ENCODE data around the gene PAQR9. TPM values are rescaled to one million over a fixed set of nuclear protein-coding genes. Genes with fewer than 3 reads are reported as not detected.

Gene PAQR9
- total and polyA plus RNA-seq, 2 of the 13 experiments (the other 11 are each of a cell fraction or from before 2014, with no cell fraction given): 3.7 to 10.3 TPM

DNA sequence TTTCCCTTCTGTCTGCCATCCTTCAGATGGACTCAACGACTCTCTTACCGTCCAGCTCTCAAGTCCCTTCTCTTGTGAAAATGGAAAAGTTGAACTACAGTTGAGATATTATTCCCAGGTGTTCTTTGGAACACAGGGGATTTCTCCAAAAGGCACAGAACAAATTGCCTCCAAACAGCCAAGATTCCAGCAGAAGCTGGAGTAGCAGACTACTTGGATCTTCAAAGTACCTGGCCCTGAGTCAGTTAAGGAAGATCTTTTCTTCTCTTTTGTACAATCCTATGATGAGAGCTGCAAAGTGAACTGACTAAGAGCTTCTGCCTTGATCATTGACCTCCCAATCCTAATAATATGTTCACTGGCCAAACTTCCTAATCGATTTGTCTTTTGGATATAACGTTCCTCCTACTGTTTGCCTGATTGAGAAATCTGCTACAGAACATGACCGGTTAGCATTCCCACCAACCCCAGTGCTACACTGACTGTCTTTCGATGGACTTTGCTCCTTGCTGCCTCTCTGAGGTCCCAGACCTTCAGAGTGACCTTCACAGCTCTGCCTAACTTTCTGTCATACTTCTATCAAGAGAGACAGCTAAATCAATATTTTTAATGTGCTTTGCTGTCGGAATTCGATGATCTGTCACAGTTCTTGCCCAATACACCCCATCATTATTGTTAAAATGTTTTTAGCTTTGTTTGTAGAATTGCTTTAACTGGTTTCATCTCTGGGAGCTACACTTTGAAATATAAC is 21.9 kb downstream of the PAQR9 start (continued):
- peak; percentile 99 for TF ChIP-seq ZGPAT (CRISPR knock-in tag; IDR thresholded peaks at IDR 0.05)
- TF ChIP-seq IKZF1 (IDR thresholded peaks at IDR 0.05): no peak
- TF ChIP-seq, protein P1, sequence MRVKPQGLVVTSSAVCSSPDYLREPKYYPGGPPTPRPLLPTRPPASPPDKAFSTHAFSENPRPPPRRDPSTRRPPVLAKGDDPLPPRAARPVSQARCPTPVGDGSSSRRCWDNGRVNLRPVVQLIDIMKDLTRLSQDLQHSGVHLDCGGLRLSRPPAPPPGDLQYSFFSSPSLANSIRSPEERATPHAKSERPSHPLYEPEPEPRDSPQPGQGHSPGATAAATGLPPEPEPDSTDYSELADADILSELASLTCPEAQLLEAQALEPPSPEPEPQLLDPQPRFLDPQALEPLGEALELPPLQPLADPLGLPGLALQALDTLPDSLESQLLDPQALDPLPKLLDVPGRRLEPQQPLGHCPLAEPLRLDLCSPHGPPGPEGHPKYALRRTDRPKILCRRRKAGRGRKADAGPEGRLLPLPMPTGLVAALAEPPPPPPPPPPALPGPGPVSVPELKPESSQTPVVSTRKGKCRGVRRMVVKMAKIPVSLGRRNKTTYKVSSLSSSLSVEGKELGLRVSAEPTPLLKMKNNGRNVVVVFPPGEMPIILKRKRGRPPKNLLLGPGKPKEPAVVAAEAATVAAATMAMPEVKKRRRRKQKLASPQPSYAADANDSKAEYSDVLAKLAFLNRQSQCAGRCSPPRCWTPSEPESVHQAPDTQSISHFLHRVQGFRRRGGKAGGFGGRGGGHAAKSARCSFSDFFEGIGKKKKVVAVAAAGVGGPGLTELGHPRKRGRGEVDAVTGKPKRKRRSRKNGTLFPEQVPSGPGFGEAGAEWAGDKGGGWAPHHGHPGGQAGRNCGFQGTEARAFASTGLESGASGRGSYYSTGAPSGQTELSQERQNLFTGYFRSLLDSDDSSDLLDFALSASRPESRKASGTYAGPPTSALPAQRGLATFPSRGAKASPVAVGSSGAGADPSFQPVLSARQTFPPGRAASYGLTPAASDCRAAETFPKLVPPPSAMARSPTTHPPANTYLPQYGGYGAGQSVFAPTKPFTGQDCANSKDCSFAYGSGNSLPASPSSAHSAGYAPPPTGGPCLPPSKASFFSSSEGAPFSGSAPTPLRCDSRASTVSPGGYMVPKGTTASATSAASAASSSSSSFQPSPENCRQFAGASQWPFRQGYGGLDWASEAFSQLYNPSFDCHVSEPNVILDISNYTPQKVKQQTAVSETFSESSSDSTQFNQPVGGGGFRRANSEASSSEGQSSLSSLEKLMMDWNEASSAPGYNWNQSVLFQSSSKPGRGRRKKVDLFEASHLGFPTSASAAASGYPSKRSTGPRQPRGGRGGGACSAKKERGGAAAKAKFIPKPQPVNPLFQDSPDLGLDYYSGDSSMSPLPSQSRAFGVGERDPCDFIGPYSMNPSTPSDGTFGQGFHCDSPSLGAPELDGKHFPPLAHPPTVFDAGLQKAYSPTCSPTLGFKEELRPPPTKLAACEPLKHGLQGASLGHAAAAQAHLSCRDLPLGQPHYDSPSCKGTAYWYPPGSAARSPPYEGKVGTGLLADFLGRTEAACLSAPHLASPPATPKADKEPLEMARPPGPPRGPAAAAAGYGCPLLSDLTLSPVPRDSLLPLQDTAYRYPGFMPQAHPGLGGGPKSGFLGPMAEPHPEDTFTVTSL (CRISPR knock-in tag; IDR thresholded peaks at IDR 0.05; ENCODE audit: borderline replicate concordance): peak; percentile 99
- TF ChIP-seq DR1 (CRISPR knock-in tag; IDR thresholded peaks at IDR 0.05): no peak; the same call in 1 of the 2 replicates
- no peak for TF ChIP-seq ZIK1 (CRISPR knock-in tag; IDR thresholded peaks at IDR 0.05; ENCODE audit: borderline replicate concordance, low read depth)
- no peak for TF ChIP-seq ZNF17 (CRISPR knock-in tag; IDR thresholded peaks at IDR 0.05)
- TF ChIP-seq, protein P2, sequence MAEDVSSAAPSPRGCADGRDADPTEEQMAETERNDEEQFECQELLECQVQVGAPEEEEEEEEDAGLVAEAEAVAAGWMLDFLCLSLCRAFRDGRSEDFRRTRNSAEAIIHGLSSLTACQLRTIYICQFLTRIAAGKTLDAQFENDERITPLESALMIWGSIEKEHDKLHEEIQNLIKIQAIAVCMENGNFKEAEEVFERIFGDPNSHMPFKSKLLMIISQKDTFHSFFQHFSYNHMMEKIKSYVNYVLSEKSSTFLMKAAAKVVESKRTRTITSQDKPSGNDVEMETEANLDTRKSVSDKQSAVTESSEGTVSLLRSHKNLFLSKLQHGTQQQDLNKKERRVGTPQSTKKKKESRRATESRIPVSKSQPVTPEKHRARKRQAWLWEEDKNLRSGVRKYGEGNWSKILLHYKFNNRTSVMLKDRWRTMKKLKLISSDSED (CRISPR knock-in tag; IDR thresholded peaks at IDR 0.05): no peak
- no peak for TF ChIP-seq TRIM24 (CRISPR knock-in tag; IDR thresholded peaks at IDR 0.05)
- peak; percentile 75 for TF ChIP-seq PPARG (CRISPR knock-in tag; conservative IDR thresholded peaks at IDR 0.05)
- TF ChIP-seq, protein P3, sequence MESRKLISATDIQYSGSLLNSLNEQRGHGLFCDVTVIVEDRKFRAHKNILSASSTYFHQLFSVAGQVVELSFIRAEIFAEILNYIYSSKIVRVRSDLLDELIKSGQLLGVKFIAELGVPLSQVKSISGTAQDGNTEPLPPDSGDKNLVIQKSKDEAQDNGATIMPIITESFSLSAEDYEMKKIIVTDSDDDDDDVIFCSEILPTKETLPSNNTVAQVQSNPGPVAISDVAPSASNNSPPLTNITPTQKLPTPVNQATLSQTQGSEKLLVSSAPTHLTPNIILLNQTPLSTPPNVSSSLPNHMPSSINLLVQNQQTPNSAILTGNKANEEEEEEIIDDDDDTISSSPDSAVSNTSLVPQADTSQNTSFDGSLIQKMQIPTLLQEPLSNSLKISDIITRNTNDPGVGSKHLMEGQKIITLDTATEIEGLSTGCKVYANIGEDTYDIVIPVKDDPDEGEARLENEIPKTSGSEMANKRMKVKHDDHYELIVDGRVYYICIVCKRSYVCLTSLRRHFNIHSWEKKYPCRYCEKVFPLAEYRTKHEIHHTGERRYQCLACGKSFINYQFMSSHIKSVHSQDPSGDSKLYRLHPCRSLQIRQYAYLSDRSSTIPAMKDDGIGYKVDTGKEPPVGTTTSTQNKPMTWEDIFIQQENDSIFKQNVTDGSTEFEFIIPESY (CRISPR knock-in tag; IDR thresholded peaks at IDR 0.05): peak; percentile 57; the same call in 1 of the 2 replicates
- TF ChIP-seq ZNF615 (CRISPR knock-in tag; IDR thresholded peaks at IDR 0.05; ENCODE audit: borderline replicate concordance): no peak
- no peak for TF ChIP-seq SP140L (CRISPR knock-in tag; IDR thresholded peaks at IDR 0.05; ENCODE audit: borderline replicate concordance)
- TF ChIP-seq SP1 (IDR thresholded peaks at IDR 0.05): no peak
- no peak for TF ChIP-seq SP1 (CRISPR knock-in tag; IDR thresholded peaks at IDR 0.05)
- TF ChIP-seq PAXIP1 (CRISPR knock-in tag; conservative IDR thresholded peaks at IDR 0.05): peak; percentile 99
